SK-N-SH (cell line): Measurements from ENCODE around the gene SPATA16. TPM values are rescaled to one million over a fixed set of nuclear protein-coding genes. Genes with fewer than 3 reads are reported as not detected.

Experiments used
- CTCF ChIA-PET: fragments of 300-600, 350-600 bp; formaldehyde crosslinking; extraction: SDS; loops from one replicate; lab custom pipeline; 2021; lab: Yijun Ruan, JAX
- POLR2A ChIA-PET: fragments of 350-600 bp; sonication (Branson Sonifier 250); formaldehyde crosslinking; extraction: SDS; loops from one replicate; lab custom pipeline; 2020; ENCODE audit warnings: antibody characterized with exemption, inconsistent platforms; lab: Yijun Ruan, JAX
- DNase-seq: peaks from one replicate; pipeline ENCODE4 v3.0.0; 2012
- H2AFZ ChIP-seq: fragments of 200-600 bp; sonication (generic); 2 replicates; pipeline ENCODE4 v1.8.1; 2016; ENCODE audit warnings: antibody characterized with exemption, mild to moderate bottlenecking, low read depth
- H3F3A ChIP-seq: fragments of 200-600 bp; sonication (generic); replicated peaks from 2 replicates; pipeline ENCODE3; 2016; ENCODE audit warnings: antibody characterized with exemption, mild to moderate bottlenecking; ENCODE audit not compliant: insufficient read depth
- H3K27ac ChIP-seq, 2 experiments: fragments of 200-500 bp in 1 of 2; fragments of 200-600 bp in 1 of 2; sonication (Bioruptor generic) in 1 of 2; sonication (generic), shearing (Covaris generic) in 1 of 2; 2 replicates each; pipeline versions ENCODE4 v1.5.1 to v1.6.1; 2014 to 2016; ENCODE audit warnings: low read depth in 2 of 2, inconsistent platforms in 1 of 2, low read length in 1 of 2, mild to moderate bottlenecking in 1 of 2, mixed read lengths in 1 of 2
- H3K27me3 ChIP-seq: fragments of 200-600 bp; sonication (generic), shearing (Covaris generic); 2 replicates; pipeline ENCODE4 v1.6.1; 2016; ENCODE audit warnings: mixed run types; ENCODE audit not compliant: insufficient read depth
- H3K36me3 ChIP-seq, 2 experiments: fragments of 200-500 bp in 1 of 2; fragments of 200-600 bp in 1 of 2; sonication (Bioruptor generic) in 1 of 2; sonication (generic) in 1 of 2; replicated peaks in 1 of 2; 2 replicates each; pipeline versions ENCODE3 to v1.5.1; 2014 to 2016; ENCODE audit warnings: low read length in 1 of 2, mild to moderate bottlenecking in 1 of 2; ENCODE audit not compliant: insufficient read depth in 2 of 2, control insufficient read depth in 1 of 2
- H3K4me1 ChIP-seq, 2 experiments: fragments of 200-500 bp in 1 of 2; fragments of 200-600 bp in 1 of 2; sonication (Bioruptor generic) in 1 of 2; sonication (generic), shearing (Covaris generic) in 1 of 2; 2 replicates each; pipeline versions ENCODE4 v1.5.1 to v1.6.1; 2014 to 2016; ENCODE audit warnings: low read depth in 1 of 2, low read length in 1 of 2, mixed run types in 1 of 2; ENCODE audit not compliant: insufficient read depth in 2 of 2, control insufficient read depth in 1 of 2
- H3K4me2 ChIP-seq: fragments of 200-600 bp; sonication (generic), shearing (Covaris generic); 2 replicates; pipeline ENCODE4 v1.6.1; 2017; ENCODE audit warnings: mixed run types
- H3K4me3 ChIP-seq, 2 experiments: fragments of 200-500 bp in 1 of 2; fragments of 200-600 bp in 1 of 2; sonication (Bioruptor generic) in 1 of 2; sonication (generic), shearing (Covaris generic) in 1 of 2; 2 replicates each; pipeline versions ENCODE4 v1.5.1 to v1.8.1; 2014 to 2016; ENCODE audit warnings: low read depth in 2 of 2, inconsistent platforms in 1 of 2, low read length in 1 of 2, mild to moderate bottlenecking in 1 of 2, mixed read lengths in 1 of 2, moderate library complexity in 1 of 2
- H3K79me2 ChIP-seq: fragments of 200-600 bp; sonication (generic); 2 replicates; pipeline ENCODE4 v1.8.1; 2017; ENCODE audit warnings: mild to moderate bottlenecking; ENCODE audit not compliant: insufficient read depth
- H3K9ac ChIP-seq: fragments of 200-600 bp; sonication (generic); 2 replicates; pipeline ENCODE4 v1.6.1; 2017; ENCODE audit warnings: mixed run types
- H3K9me2 ChIP-seq: fragments of 200-600 bp; sonication (generic); 2 replicates; pipeline ENCODE4 v1.6.1; 2017; ENCODE audit warnings: mixed run types
- H3K9me3 ChIP-seq: fragments of 200-600 bp; sonication (generic); 2 replicates; pipeline ENCODE4 v1.6.1; 2017; ENCODE audit warnings: mixed run types, mild to moderate bottlenecking, moderate library complexity
- H4K20me1 ChIP-seq: fragments of 200-600 bp; sonication (generic); 2 replicates; pipeline ENCODE4 v1.6.1; 2017; ENCODE audit warnings: mild to moderate bottlenecking, mixed run types; ENCODE audit not compliant: insufficient read depth
- CHD2 ChIP-seq: fragments of 150-350 bp; IDR thresholded peaks from 2 replicates; pipeline ENCODE4 v1.6.1; 2018; ENCODE audit warnings: low read length; ENCODE audit not compliant: partially characterized antibody
- CTCF ChIP-seq: fragments of 200-600 bp; sonication (generic); IDR thresholded peaks from 2 replicates; pipeline ENCODE4 v1.6.1; 2017; ENCODE audit warnings: antibody characterized with exemption, mild to moderate bottlenecking, moderate library complexity
- FOSL2 ChIP-seq: IDR thresholded peaks from 2 replicates; pipeline ENCODE4 v1.4.0; 2012; ENCODE audit warnings: low read depth, mild to moderate bottlenecking, moderate library complexity, borderline replicate concordance
- FOXM1 ChIP-seq: IDR thresholded peaks from 2 replicates; pipeline ENCODE4 v1.4.0; 2012; ENCODE audit warnings: low read depth, mild to moderate bottlenecking
- GABPA ChIP-seq: IDR thresholded peaks from 2 replicates; pipeline ENCODE4 v1.4.0; 2012; ENCODE audit warnings: low read depth, mild to moderate bottlenecking
- GATA2 ChIP-seq: sonication (generic); formaldehyde crosslinking; IDR thresholded peaks from 2 replicates; pipeline ENCODE4 v1.5.0; 2020; ENCODE audit warnings: mild to moderate bottlenecking, missing genetic modification reagents
- IRF3 ChIP-seq: fragments of 150-350 bp; IDR thresholded peaks from 2 replicates; pipeline ENCODE4 v1.6.1; 2016; ENCODE audit warnings: mild to moderate bottlenecking, low read depth, low read length
- JUND ChIP-seq: IDR thresholded peaks from 2 replicates; pipeline ENCODE4 v1.4.0; 2012
- MEF2A ChIP-seq: IDR thresholded peaks from 2 replicates; pipeline ENCODE4 v1.4.0; 2012; ENCODE audit warnings: low read depth, borderline replicate concordance
- MXI1 ChIP-seq: IDR thresholded peaks from 2 replicates; pipeline ENCODE4 v1.6.1; 2012; ENCODE audit warnings: mild to moderate bottlenecking, low read depth, low read length, improper control_type of control experiment
- NFIC ChIP-seq: IDR thresholded peaks from 2 replicates; pipeline ENCODE4 v1.4.0; 2012; ENCODE audit warnings: borderline replicate concordance
- POLR2AphosphoS5 ChIP-seq: IDR thresholded peaks from 2 replicates; pipeline ENCODE4 v1.6.1; 2012; ENCODE audit warnings: low read depth, low read length
- REST ChIP-seq: IDR thresholded peaks from 2 replicates; pipeline ENCODE4 v1.6.1; 2012; ENCODE audit warnings: mild to moderate bottlenecking, low read depth, low read length, moderate library complexity
- RFX5 ChIP-seq: IDR thresholded peaks from 2 replicates; pipeline ENCODE4 v1.6.1; 2012; ENCODE audit warnings: mild to moderate bottlenecking, improper control_type of control experiment, low read length
- RXRA ChIP-seq: IDR thresholded peaks from 2 replicates; pipeline ENCODE4 v1.4.0; 2012; ENCODE audit warnings: low read depth, mild to moderate bottlenecking, borderline replicate concordance
- SIN3A ChIP-seq: IDR thresholded peaks from 2 replicates; pipeline ENCODE4 v1.6.1; 2012; ENCODE audit warnings: low read depth, mild to moderate bottlenecking, low read length, moderate library complexity, borderline replicate concordance
- SMC3 ChIP-seq: IDR thresholded peaks from 2 replicates; pipeline ENCODE4 v1.6.1; 2012; ENCODE audit warnings: low read depth, low read length, improper control_type of control experiment
- TCF12 ChIP-seq: IDR thresholded peaks from 2 replicates; pipeline ENCODE4 v1.4.0; 2012
- TEAD4 ChIP-seq: IDR thresholded peaks from 2 replicates; pipeline ENCODE4 v1.4.0; 2012; ENCODE audit warnings: mild to moderate bottlenecking, borderline replicate concordance; ENCODE audit not compliant: insufficient read depth
- YY1 ChIP-seq: IDR thresholded peaks from 2 replicates; pipeline ENCODE4 v1.4.0; 2012; ENCODE audit warnings: low read depth, mild to moderate bottlenecking
- WGBS: methylation state at CpG from one replicate; pipeline ENCODE4 v1.1.6; 2017; ENCODE audit warnings: low lambda C conversion rate; 5-methylcytosine and 5-hydroxymethylcytosine counted together
- polyA plus RNA-seq, 3 experiments: library from polyadenylated mRNA; depleted of rRNA; stranded (reverse); fragments of >200 nt; gene quantifications; 2 replicates each; pipeline ENCODE4 v1.2.3, GENCODE V29; 2012
- TF ChIP-seq, protein P1 (sequence below): IDR thresholded peaks from 2 replicates; pipeline ENCODE4; 2012

Gene SPATA16
- polyA plus RNA-seq, 1 of the 3 experiments (the other 2 are of a cell fraction) = not detected

DNA sequence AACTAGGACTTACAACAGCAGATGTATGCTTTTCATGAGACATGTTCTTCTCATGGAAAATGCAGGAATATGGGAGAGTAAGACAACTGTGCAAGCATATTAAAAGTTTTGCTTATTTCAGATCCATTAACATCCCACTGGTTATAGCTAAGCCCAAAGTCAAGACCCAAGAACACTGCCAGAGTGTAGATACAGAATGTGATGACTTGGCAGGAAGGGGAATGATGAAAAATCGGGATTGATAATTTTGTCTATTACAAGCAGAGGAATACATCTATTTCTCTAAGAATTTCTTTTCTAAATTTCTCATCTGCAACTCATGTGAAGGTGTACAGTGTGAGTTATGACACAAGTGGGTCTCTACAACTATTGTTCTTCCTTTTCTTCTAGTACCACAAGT, 76.4 kb downstream of the SPATA16 start:
- Histone ChIP-seq H3K9me3 (no peaks in the 10 kb centered on the region), H3K27ac (no peak overlapping the region), H3K4me3 (no peak overlapping the region), H4K20me1 (no peaks in the 10 kb centered on the region), H3F3A (no peaks in the 10 kb centered on the region), H3K79me2 (no peaks in the 10 kb centered on the region), H3K27me3 (no peaks in the 10 kb centered on the region), H3K4me1 (peaks cover 0 to 11% of the 10 kb centered on the region in 2 experiments; a peak in 2 of 4 replicates), H3K36me3 (no peaks in the 10 kb centered on the region), H3K9me2 (no peaks in the 10 kb centered on the region), H3K9ac (no peak overlapping the region), H2AFZ (no peak overlapping the region), H3K4me2 (no peak overlapping the region)
- 29% methylated on average over 1 of the region's 1 CpG for WGBS
- DNase-seq = no peak
- CTCF ChIA-PET = no interaction called here
- POLR2A ChIA-PET = no interaction called here
- TF ChIP-seq MXI1 (no peak), GABPA (no peak), SIN3A (no peak), FOXM1 (no peak), TCF12 (no peak), SMC3 (no peak), REST (no peak), YY1 (no peak), RXRA (no peak), GATA2 (no peak)
- TF ChIP-seq, protein P1, sequence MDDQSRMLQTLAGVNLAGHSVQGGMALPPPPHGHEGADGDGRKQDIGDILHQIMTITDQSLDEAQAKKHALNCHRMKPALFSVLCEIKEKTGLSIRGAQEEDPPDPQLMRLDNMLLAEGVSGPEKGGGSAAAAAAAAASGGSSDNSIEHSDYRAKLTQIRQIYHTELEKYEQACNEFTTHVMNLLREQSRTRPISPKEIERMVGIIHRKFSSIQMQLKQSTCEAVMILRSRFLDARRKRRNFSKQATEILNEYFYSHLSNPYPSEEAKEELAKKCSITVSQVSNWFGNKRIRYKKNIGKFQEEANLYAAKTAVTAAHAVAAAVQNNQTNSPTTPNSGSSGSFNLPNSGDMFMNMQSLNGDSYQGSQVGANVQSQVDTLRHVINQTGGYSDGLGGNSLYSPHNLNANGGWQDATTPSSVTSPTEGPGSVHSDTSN = no peak

DNA sequence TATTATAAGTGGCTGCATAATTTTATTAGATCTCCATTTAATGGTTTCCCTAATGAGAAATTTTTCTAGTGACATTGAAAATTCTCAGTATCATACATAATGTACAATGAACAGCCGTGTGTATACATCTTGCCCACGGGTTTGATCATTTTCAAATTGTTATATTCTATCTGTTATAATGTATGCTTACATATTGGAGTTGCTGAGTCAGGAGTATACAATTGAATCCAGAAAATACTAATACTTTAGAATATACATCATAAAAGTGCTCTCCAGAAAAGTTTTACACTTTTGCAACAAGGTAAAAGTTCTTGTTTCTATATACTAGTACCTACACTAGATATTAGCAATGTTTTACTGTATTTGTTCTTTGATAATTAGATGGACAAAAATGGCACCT, 82.8 kb downstream of the SPATA16 start:
- Histone ChIP-seq H3K9me2 (no peaks in the 10 kb centered on the region), H3K79me2 (no peaks in the 10 kb centered on the region), H2AFZ (no peak overlapping the region), H3K9ac (no peak overlapping the region), H4K20me1 (no peaks in the 10 kb centered on the region), H3F3A (no peaks in the 10 kb centered on the region), H3K4me3 (no peak overlapping the region), H3K36me3 (no peaks in the 10 kb centered on the region), H3K27ac (no peak overlapping the region), H3K4me1 (no peaks in the 10 kb centered on the region), H3K27me3 (no peaks in the 10 kb centered on the region), H3K4me2 (no peak overlapping the region), H3K9me3 (no peaks in the 10 kb centered on the region)
- ChIA-PET POLR2A (no interaction called here), CTCF (interaction anchor here (0.8 kb wide), 1 partner anchor 76 kb away, joined by 4 read pairs; no protein-coding TSS in a partner anchor)
- no peak for DNase-seq
- WGBS = 37% methylated on average over 2 of the region's 2 CpGs
- TF ChIP-seq FOXM1 (no peak), NFIC (no peak), IRF3 (no peak), YY1 (no peak), RFX5 (no peak), FOSL2 (no peak), JUND (no peak), CHD2 (no peak), TEAD4 (no peak), MXI1 (no peak), CTCF (no peak), POLR2AphosphoS5 (no peak), MEF2A (no peak), SMC3 (no peak)
- TF ChIP-seq, protein P1 = no peak
